Left ventricle myocardium inferior (tissue), 1 donor: ENCODE results near the gene NOL9. TPM values are rescaled to one million over a fixed set of nuclear protein-coding genes. Genes with fewer than 3 reads are reported as not detected.

Experiments used
- DNase-seq: peaks from one replicate; pipeline ENCODE4 v3.0.0-alpha.2; 2020
- H3K27ac ChIP-seq: fragments of 200-600 bp; replicated peaks from 2 replicates; pipeline ENCODE4 v1.8.0; 2021
- H3K27me3 ChIP-seq: fragments of 200-600 bp; 2 replicates; pipeline ENCODE4 v1.8.0; 2021; ENCODE audit warnings: low read depth
- H3K36me3 ChIP-seq: fragments of 200-600 bp; 2 replicates; pipeline ENCODE4 v1.8.0; 2021
- H3K4me1 ChIP-seq: fragments of 200-600 bp; 2 replicates; pipeline ENCODE4 v1.8.0; 2021
- H3K4me3 ChIP-seq: fragments of 200-600 bp; 2 replicates; pipeline ENCODE4 v1.8.0; 2021; ENCODE audit warnings: mild to moderate bottlenecking, moderate library complexity
- H3K9me3 ChIP-seq: fragments of 200-600 bp; replicated peaks from 2 replicates; pipeline ENCODE4 v1.8.0; 2021
- intact Hi-C: fragments of 100-400 bp; cut with micrococcal nuclease; formaldehyde crosslinking; loops from one replicate; pipeline ENCODE4 v1.11.0; 2022
- total RNA-seq: library from RNA; stranded (reverse); fragmentation: NEBNext Ultra II Directional; extraction: Animal tissue kit (Norgen Biotek cat#: 25700); gene quantifications from one replicate; pipeline ENCODE4 v1.2.1, GENCODE V29; 2021
- TF ChIP-seq, protein P1 (sequence below): fragments of 200-600 bp; IDR thresholded peaks from 2 replicates; pipeline ENCODE4 v1.8.0; 2021; ENCODE audit warnings: antibody characterized with exemption, mild to moderate bottlenecking, borderline replicate concordance
- donor health status: DM: no; HTN: yes; CAD: no; lungs with severe emphysema.

NOL9 gene
- total RNA-seq, 1 donor from 2014 or later, result 13.4 TPM

- H3K27ac ChIP-seq, result no peak overlapping the region
- no peak for DNase-seq
- TF ChIP-seq, protein P1, sequence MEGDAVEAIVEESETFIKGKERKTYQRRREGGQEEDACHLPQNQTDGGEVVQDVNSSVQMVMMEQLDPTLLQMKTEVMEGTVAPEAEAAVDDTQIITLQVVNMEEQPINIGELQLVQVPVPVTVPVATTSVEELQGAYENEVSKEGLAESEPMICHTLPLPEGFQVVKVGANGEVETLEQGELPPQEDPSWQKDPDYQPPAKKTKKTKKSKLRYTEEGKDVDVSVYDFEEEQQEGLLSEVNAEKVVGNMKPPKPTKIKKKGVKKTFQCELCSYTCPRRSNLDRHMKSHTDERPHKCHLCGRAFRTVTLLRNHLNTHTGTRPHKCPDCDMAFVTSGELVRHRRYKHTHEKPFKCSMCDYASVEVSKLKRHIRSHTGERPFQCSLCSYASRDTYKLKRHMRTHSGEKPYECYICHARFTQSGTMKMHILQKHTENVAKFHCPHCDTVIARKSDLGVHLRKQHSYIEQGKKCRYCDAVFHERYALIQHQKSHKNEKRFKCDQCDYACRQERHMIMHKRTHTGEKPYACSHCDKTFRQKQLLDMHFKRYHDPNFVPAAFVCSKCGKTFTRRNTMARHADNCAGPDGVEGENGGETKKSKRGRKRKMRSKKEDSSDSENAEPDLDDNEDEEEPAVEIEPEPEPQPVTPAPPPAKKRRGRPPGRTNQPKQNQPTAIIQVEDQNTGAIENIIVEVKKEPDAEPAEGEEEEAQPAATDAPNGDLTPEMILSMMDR, result no peak
- no peaks in the 10 kb centered on the region for H3K9me3 ChIP-seq
- peaks cover 19% of the 10 kb centered on the region for H3K36me3 ChIP-seq
- H3K4me1 ChIP-seq, result peaks cover 17% of the 10 kb centered on the region
- H3K4me3 ChIP-seq, result no peak overlapping the region
- no peaks in the 10 kb centered on the region for H3K27me3 ChIP-seq
- intact Hi-C loops, result loop anchor here (10.0 kb wide), 1 partner anchor 47 kb away; no protein-coding TSS in a partner anchor
These were observed 32.8 kb downstream of the NOL9 start for GRCh38 chr1:6521536-6521935.

DNA sequence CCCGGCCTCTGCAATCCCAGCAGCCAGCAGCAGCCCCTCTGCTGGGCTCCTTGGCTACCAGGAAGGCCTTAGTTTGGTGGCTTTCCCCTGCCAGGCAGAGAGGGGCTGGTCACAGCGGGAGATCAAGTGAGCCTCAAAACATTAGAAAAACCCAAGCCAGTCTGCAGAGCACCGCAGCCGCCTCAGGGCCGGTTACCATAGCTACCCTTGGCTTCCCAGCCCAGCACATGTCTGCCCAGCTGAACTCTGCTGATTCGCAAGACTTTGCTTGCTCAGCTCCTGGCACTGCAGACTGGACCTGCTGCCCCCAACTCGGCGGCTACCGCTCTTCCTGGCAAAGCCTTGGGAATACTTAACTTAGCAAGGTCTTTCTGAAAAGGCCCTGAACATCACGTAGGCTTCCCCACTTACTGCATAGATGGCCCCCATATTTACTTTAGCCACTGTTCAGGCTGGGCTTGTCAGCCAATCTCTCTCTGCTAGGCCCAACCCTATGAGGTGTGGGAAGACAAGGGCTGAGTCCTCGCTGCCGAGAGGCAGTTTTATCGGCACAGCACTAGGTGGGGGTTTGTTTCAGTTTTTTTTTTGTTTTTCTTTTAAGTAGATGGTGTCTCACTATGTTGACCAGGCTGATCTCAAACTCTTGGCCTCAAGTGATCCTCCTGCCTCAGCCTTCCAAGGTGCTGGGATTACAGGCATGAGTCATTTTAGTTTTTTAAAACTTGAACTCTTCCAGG is 34.2 kb downstream of the NOL9 start:
- no peaks in the 10 kb centered on the region for H3K9me3 ChIP-seq
- TF ChIP-seq, protein P1, result no peak
- no peak overlapping the region for H3K27ac ChIP-seq
- H3K4me1 ChIP-seq, result peaks cover 28% of the 10 kb centered on the region
- no peak overlapping the region for H3K4me3 ChIP-seq
- no peak for DNase-seq
- no peaks in the 10 kb centered on the region for H3K27me3 ChIP-seq
- intact Hi-C loops, result loop anchor here (10.0 kb wide), 1 partner anchor 45 kb away; no protein-coding TSS in a partner anchor
- H3K36me3 ChIP-seq, result peaks cover 4% of the 10 kb centered on the region

DNA sequence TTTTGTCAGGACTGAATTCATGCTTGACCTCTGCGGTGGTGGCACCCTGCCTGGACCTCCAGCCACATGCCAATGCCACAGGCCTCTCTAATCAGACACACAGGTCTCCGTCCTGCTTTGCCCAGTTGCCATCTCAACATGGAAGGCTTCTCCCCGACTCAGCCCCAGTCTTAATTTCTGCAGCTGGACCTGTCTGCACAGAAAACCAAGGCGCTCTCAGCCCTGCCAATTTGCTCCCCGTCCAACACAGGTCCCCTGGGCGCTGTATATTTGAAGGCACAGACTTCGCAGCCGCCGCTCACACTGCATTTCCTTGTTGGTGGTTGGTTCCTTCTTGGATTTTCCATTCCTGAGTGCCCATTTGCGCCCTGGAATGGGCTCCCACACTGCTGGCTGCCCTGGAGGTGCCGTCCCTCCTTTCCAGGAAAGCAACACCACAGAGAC is 34.8 kb downstream of the NOL9 start:
- no peak for DNase-seq
- H3K36me3 ChIP-seq, result no peaks in the 10 kb centered on the region
- no peaks in the 10 kb centered on the region for H3K27me3 ChIP-seq
- no peak overlapping the region for H3K27ac ChIP-seq
- no peak overlapping the region for H3K4me3 ChIP-seq
- intact Hi-C loops, result no loop called here
- TF ChIP-seq, protein P1, result no peak
- H3K4me1 ChIP-seq, result peaks cover 28% of the 10 kb centered on the region
- no peaks in the 10 kb centered on the region for H3K9me3 ChIP-seq

DNA sequence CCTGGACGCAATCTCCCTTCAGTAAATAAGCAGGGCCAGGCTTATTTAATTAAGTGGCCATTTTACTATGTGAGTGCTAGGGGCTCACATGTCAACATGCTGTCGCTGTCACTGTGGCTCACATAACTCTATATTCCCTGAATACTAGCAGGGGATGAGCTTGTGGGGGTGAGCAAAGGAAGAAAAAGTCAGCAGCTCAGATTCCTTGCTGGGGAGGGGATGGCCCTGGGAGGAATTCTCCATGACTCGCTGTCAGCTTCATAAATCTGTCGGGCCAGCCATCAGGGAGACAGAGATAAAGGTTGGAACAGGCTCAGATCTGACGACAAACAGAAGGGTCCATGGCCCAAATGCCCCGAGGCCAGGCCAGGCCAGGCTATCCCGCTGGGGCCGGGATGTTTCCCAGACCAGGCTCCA is 36.9 kb downstream of the NOL9 start:
- peaks cover 36% of the 10 kb centered on the region for H3K4me1 ChIP-seq
- no peak overlapping the region for H3K4me3 ChIP-seq
- H3K36me3 ChIP-seq, result no peaks in the 10 kb centered on the region
- no peak for DNase-seq
- TF ChIP-seq, protein P1, result no peak
- no peaks in the 10 kb centered on the region for H3K9me3 ChIP-seq
- H3K27me3 ChIP-seq, result no peaks in the 10 kb centered on the region
- intact Hi-C loops, result no loop called here
- no peak overlapping the region for H3K27ac ChIP-seq

DNA sequence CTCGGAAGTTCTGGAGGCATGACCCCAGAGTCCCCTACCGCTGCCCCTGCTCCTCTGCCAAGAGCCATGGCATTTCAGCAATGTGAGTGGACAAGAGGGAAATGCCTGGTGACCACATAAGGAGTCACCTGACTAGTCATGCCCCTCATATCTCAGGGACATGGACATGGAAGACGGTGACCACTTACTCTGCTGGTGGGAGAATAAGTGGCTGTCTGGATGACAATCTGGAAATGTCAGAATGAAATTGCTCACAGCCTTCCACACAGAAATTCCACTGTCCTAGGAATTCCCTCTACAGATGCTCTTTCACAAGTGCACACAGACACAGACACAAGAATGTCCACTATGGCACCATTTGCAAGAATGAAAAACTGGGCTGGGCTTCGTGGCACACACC is 38.5 kb downstream of the NOL9 start:
- Histone ChIP-seq H3K4me3 (no peak overlapping the region), H3K27me3 (no peaks in the 10 kb centered on the region), H3K9me3 (no peaks in the 10 kb centered on the region), H3K36me3 (no peaks in the 10 kb centered on the region), H3K4me1 (peaks cover 36% of the 10 kb centered on the region), H3K27ac (no peak overlapping the region)
- DNase-seq, result no peak
- intact Hi-C loops, result no loop called here
- TF ChIP-seq, protein P1, result no peak
